K562 (cell line): ENCODE results near the gene KAZN. TPM values are rescaled to one million over a fixed set of nuclear protein-coding genes. Genes with fewer than 3 reads are reported as not detected.
A peak's percentile ranks its signal among the peaks of the same experiment; 100 is the strongest.

Experiments
- ATAC-seq: fragments of 200-7000 bp; cut with Tn5 transposase; 3 replicates; pipeline ENCODE4 v1.9.1; 2020; ENCODE audit warnings: moderate library complexity
- BruUV-seq: library from RNA; stranded (reverse); fragments of 400-500 nt; replicated peaks from 2 replicates; lab custom pipeline; 2021; lab: Mats Ljungman, UMichigan
- CTCF ChIA-PET: fragments of 300-600 bp; formaldehyde crosslinking; extraction: SDS; loops from one replicate; lab custom pipeline; 2021; ENCODE audit warnings: low intra/inter-chr PET ratio; lab: Yijun Ruan, JAX
- POLR2A ChIA-PET: fragments of 300-600, 350-650 bp; sonication (Branson Sonifier 250); formaldehyde crosslinking; extraction: SDS; loops from one replicate; lab custom pipeline; 2021; ENCODE audit warnings: antibody characterized with exemption, inconsistent platforms; lab: Yijun Ruan, JAX
- DNase-seq, 4 experiments: peaks; one replicate each; pipeline versions ENCODE4 v3.0.0 to v3.0.0-alpha.2; 2011 to 2018; ENCODE audit warnings: low spot score in 3 of 4, mixed read lengths in 3 of 4; ENCODE audit errors: extremely low read depth in 1 of 4
- FAIRE-seq: peaks from 2 replicates; lab custom pipeline; 2011; peaks lifted over from hg19 to GRCh38; lab: Jason Lieb, UNC
- H2AFZ ChIP-seq: 2 replicates; pipeline ENCODE4 v1.6.0; 2011; ENCODE audit warnings: low read depth, low read length, control low read depth, inconsistent platforms
- H3K27ac ChIP-seq: fragments of 200-600 bp; 3 replicates; pipeline ENCODE4 v1.8.0; 2011; ENCODE audit warnings: low read depth, mild to moderate bottlenecking, control low read depth, inconsistent platforms, low read length, moderate library complexity, mixed read lengths; ENCODE audit errors: extremely low read depth
- H3K27me3 ChIP-seq, 2 experiments: fragments of 300-600 bp in 1 of 2; 2 replicates in 1 of 2; 3 replicates in 1 of 2; pipeline versions ENCODE4 v1.6.0 to v1.8.0; 2011; ENCODE audit warnings: inconsistent platforms in 2 of 2, low read length in 2 of 2, mild to moderate bottlenecking in 1 of 2, mixed read lengths in 1 of 2, moderate library complexity in 1 of 2; ENCODE audit not compliant: control insufficient read depth in 2 of 2, insufficient read depth in 2 of 2
- H3K36me3 ChIP-seq: fragments of 300-600 bp; 3 replicates; pipeline ENCODE4 v1.8.0; 2011; ENCODE audit warnings: mild to moderate bottlenecking, low read length, inconsistent platforms; ENCODE audit not compliant: control insufficient read depth, insufficient read depth
- H3K4me1 ChIP-seq, 2 experiments: fragments of 200-600 bp in 1 of 2; replicated peaks in 1 of 2; 2 replicates in 1 of 2; 3 replicates in 1 of 2; pipeline versions ENCODE4 v1.5.1 to v1.8.0; 2011; ENCODE audit warnings: inconsistent platforms in 2 of 2, low read length in 2 of 2, mild to moderate bottlenecking in 1 of 2, mixed read lengths in 1 of 2, moderate library complexity in 1 of 2; ENCODE audit not compliant: control insufficient read depth in 2 of 2, insufficient read depth in 2 of 2
- H3K4me2 ChIP-seq: 2 replicates; pipeline ENCODE4 v1.6.1; 2011; ENCODE audit warnings: low read length, control low read depth, inconsistent platforms, mixed read lengths; ENCODE audit not compliant: insufficient read depth
- H3K4me3 ChIP-seq: fragments of 200-600 bp; sonication (generic), shearing (Covaris generic); 2 replicates; pipeline ENCODE4 v1.5.1; 2016; ENCODE audit warnings: control low read depth, inconsistent platforms
- H3K79me2 ChIP-seq: fragments of 200-600 bp; 3 replicates; pipeline ENCODE4 v1.8.0; 2011; ENCODE audit warnings: low read length, inconsistent platforms; ENCODE audit not compliant: control insufficient read depth, insufficient read depth
- H3K9ac ChIP-seq, 2 experiments: 2 replicates each; pipeline versions ENCODE4 v1.6.0 to v1.6.1; 2011; ENCODE audit warnings: low read depth in 2 of 2, low read length in 2 of 2, control low read depth in 1 of 2, inconsistent platforms in 1 of 2, mild to moderate bottlenecking in 1 of 2, mixed read lengths in 1 of 2; ENCODE audit not compliant: insufficient read depth in 1 of 2
- H3K9me1 ChIP-seq: one replicate; pipeline ENCODE4 v1.6.0; 2011; ENCODE audit warnings: inconsistent platforms, mild to moderate bottlenecking, low read length, moderate library complexity; ENCODE audit not compliant: control insufficient read depth, insufficient read depth
- H3K9me3 ChIP-seq: replicated peaks from 2 replicates; pipeline ENCODE4 v1.5.1; 2011; ENCODE audit warnings: low read depth, low read length, inconsistent platforms; ENCODE audit not compliant: control insufficient read depth, insufficient read depth
- H4K20me1 ChIP-seq: replicated peaks from 2 replicates; pipeline ENCODE4 v1.6.1; 2011; ENCODE audit warnings: low read length, inconsistent platforms, mixed read lengths; ENCODE audit not compliant: control insufficient read depth, insufficient read depth
- CBFA2T3 ChIP-seq: fragments of 450-650 bp; IDR thresholded peaks from 2 replicates; pipeline ENCODE4 v1.6.1; 2017
- NUFIP1 ChIP-seq: fragments of 450-650 bp; IDR thresholded peaks from 2 replicates; pipeline ENCODE4 v1.6.1; 2018; ENCODE audit not compliant: partially characterized antibody
- RCOR1 ChIP-seq, 2 experiments: IDR thresholded peaks; 2 replicates each; pipeline ENCODE4 v1.6.1; 2012; ENCODE audit warnings: low read depth in 2 of 2, low read length in 2 of 2, borderline replicate concordance in 1 of 2, improper control_type of control experiment in 1 of 2
- TAL1 ChIP-seq: fragments of 450-650 bp; IDR thresholded peaks from 2 replicates; pipeline ENCODE4 v1.6.1; 2016; ENCODE audit warnings: mild to moderate bottlenecking
- TEAD4 ChIP-seq, 2 experiments: sonication (generic) in 1 of 2; formaldehyde crosslinking in 1 of 2; IDR thresholded peaks; 2 replicates each; pipeline versions ENCODE4 v1.6.1 to v1.8.0; 2012 to 2022; ENCODE audit warnings: borderline replicate concordance in 1 of 2, inconsistent platforms in 1 of 2, low read length in 1 of 2, mild to moderate bottlenecking in 1 of 2, missing genetic modification reagents in 1 of 2
- WGBS: fragments of 100-300 bp; shearing (Covaris generic); methylation state at CpG from one replicate; pipeline ENCODE4 v1.1.6; 2016; ENCODE audit warnings: low coverage, mixed read lengths; ENCODE audit not compliant: insufficient coverage; ENCODE audit errors: missing lambda C conversion rate; 5-methylcytosine and 5-hydroxymethylcytosine counted together
- in situ Hi-C: fragments of 300-500 bp; cut with MboI; formaldehyde crosslinking; loops from 4 replicates; pipeline ENCODE4 v1.15.0; 2018; ENCODE audit warnings: inconsistent platforms, mixed read lengths
- intact Hi-C: fragments of 100-400 bp; cut with micrococcal nuclease; formaldehyde crosslinking; loops from 2 replicates; pipeline ENCODE4 v1.14.2; 2022
- polyA plus RNA-seq, 8 experiments: library from polyadenylated mRNA; depleted of rRNA in 4 of 8; stranded (reverse) in 5 of 8; unstranded in 3 of 8; fragments of >200 nt; fragmentation: Nextera tagmentation in 2 of 8; fragmentation: Illumina TruSeq in 1 of 8; extraction: Ambion mirVana in 2 of 8; extraction: Trizol in 1 of 8; gene quantifications; 2 replicates each; pipeline versions ENCODE4 v1.2.1 to v1.2.3, GENCODE V29; 2011 to 2014; ENCODE audit warnings: inconsistent platforms in 1 of 8, missing spikeins in 1 of 8
- total RNA-seq, 7 experiments: library from RNA; depleted of rRNA in 6 of 7; stranded (reverse); fragments of >200 nt in 6 of 7; fragmentation: Illumina TruSeq in 2 of 7; extraction: Trizol in 2 of 7; gene quantifications; 2 replicates each; pipeline versions ENCODE4 v1.2.1 to v1.2.3, GENCODE V29; 2011 to 2021; ENCODE audit warnings: low replicate concordance in 1 of 7

The KAZN gene
- total and polyA plus RNA-seq, 9 of the 15 experiments (the other 6 are each of a cell fraction or from before 2014, with no cell fraction given), result 2.1 to 21.6 (median 5.4) TPM

GRCh38 chr1:14897547-14897946 lies 299.1 kb downstream of the KAZN start:
- ChIA-PET CTCF (no interaction called here), POLR2A (interaction anchor here (0.8 to 3.6 kb wide), 8 partner anchors 11 to 120 kb away, joined by 3 to 17 read pairs (median 4); no protein-coding TSS in a partner anchor)
- no TSS peak for BruUV-seq
- Histone ChIP-seq H4K20me1 (no peaks in the 10 kb centered on the region), H3K9ac (no peak overlapping the region), H3K4me3 (no peak overlapping the region), H3K9me1 (no peaks in the 10 kb centered on the region), H2AFZ (no peak overlapping the region), H3K4me2 (no peak overlapping the region), H3K27me3 (peaks cover 8 to 55% of the 10 kb centered on the region in 2 experiments), H3K27ac (no peak overlapping the region), H3K36me3 (no peaks in the 10 kb centered on the region), H3K79me2 (no peaks in the 10 kb centered on the region), H3K4me1 (peaks cover 4 to 10% of the 10 kb centered on the region in 2 experiments; a peak in 2 of 5 replicates), H3K9me3 (no peaks in the 10 kb centered on the region)
- intact Hi-C loops, result no loop called here
- in situ Hi-C loops, result no loop called here
- no peak for FAIRE-seq
- no peak for DNase-seq
- no peak for ATAC-seq
- peak; percentile 45; the same call in 1 of the 2 replicates for TF ChIP-seq TEAD4 (IDR thresholded peaks at IDR 0.05; ENCODE audit: low read length)
- TF ChIP-seq TEAD4 (CRISPR knock-in tag; IDR thresholded peaks at IDR 0.05; ENCODE audit: borderline replicate concordance), result no peak
- peak in 1 of 2 experiments; percentile 83; a peak in 2 of 4 replicates for TF ChIP-seq RCOR1 (IDR thresholded peaks at IDR 0.05; ENCODE audit: borderline replicate concordance in 1 of 2, low read depth in 2 of 2, low read length in 2 of 2)
- 0 out of 2 replicates have a peak, but pooled peaks have one; percentile 14 for TF ChIP-seq CBFA2T3
- TF ChIP-seq NUFIP1, result no peak
- TF ChIP-seq TAL1, result peak; percentile 23; the same call in 1 of the 2 replicates
- 2% methylated on average over 4 of the region's 4 CpGs for WGBS
